Spleen (tissue), 11 donors: Measurements from ENCODE around the gene SLC4A2. TPM values are rescaled to one million over a fixed set of nuclear protein-coding genes. Genes with fewer than 3 reads are reported as not detected.

ENCODE experiments used
- DNase-seq: peaks from one replicate; pipeline ENCODE4 v3.0.0-alpha.2; 2020
- H3K27ac ChIP-seq, 8 donors: fragments of 200-600 bp; sonication (generic) in 7 of 8; 1 replicate in 4 of 8; 2 replicates in 4 of 8; pipeline versions ENCODE4 v1.5.0 to v1.8.0; 2016 to 2021; ENCODE audit warnings: inconsistent platforms in 4 of 8, mild to moderate bottlenecking in 4 of 8, moderate library complexity in 1 of 8
- H3K27me3 ChIP-seq, 7 donors: fragments of 200-600 bp; sonication (generic) in 6 of 7; replicated peaks in 1 of 7; 1 replicate in 4 of 7; 2 replicates in 3 of 7; pipeline versions ENCODE4 v1.5.0 to v1.8.0; 2016 to 2021; ENCODE audit warnings: inconsistent platforms in 3 of 7, mild to moderate bottlenecking in 1 of 7
- H3K36me3 ChIP-seq, 6 donors: fragments of 200-600 bp; sonication (generic) in 5 of 6; 1 replicate in 4 of 6; 2 replicates in 2 of 6; pipeline versions ENCODE4 v1.5.0 to v1.8.0; 2016 to 2021; ENCODE audit warnings: inconsistent platforms in 2 of 6
- H3K4me1 ChIP-seq, 6 donors: fragments of 200-600 bp; sonication (generic) in 5 of 6; 1 replicate in 3 of 6; 2 replicates in 3 of 6; pipeline versions ENCODE4 v1.5.0 to v1.8.0; 2016 to 2021; ENCODE audit warnings: inconsistent platforms in 3 of 6
- H3K4me3 ChIP-seq, 8 donors: fragments of 200-600 bp; sonication (generic) in 7 of 8; 1 replicate in 4 of 8; 2 replicates in 4 of 8; pipeline versions ENCODE4 v1.5.0 to v1.8.0; 2016 to 2021; ENCODE audit warnings: inconsistent platforms in 4 of 8, mild to moderate bottlenecking in 4 of 8, moderate library complexity in 2 of 8
- H3K9me3 ChIP-seq, 8 donors: fragments of 200-600 bp; sonication (generic) in 7 of 8; 1 replicate in 4 of 8; 2 replicates in 4 of 8; pipeline versions ENCODE4 v1.5.0 to v1.8.0; 2016 to 2021; ENCODE audit warnings: inconsistent platforms in 4 of 8
- POLR2A ChIP-seq, 3 donors: fragments of 450-650 bp; IDR thresholded peaks; one replicate each; pipeline ENCODE4 v1.5.1; 2017; ENCODE audit warnings: antibody characterized with exemption in 3 of 3, mild to moderate bottlenecking in 1 of 3
- POLR2AphosphoS5 ChIP-seq, 3 donors: sonication (generic); formaldehyde crosslinking; IDR thresholded peaks; one replicate each; pipeline ENCODE4 v1.5.1; 2017; ENCODE audit warnings: antibody characterized with exemption in 3 of 3
- WGBS, 5 donors: extraction: QIAGEN DNeasy Blood & Tissue Kit in 3 of 5; methylation state at CpG; one replicate each; pipeline versions ENCODE4 v1.1.5 to v1.1.7; 2013 to 2018; 5-methylcytosine and 5-hydroxymethylcytosine counted together
- intact Hi-C: fragments of 100-400 bp; cut with DNase I; formaldehyde crosslinking; loops from one replicate; pipeline ENCODE4 v1.15.0; 2023; ENCODE audit warnings: low total_unique reads
- polyA plus RNA-seq, 3 donors: library from polyadenylated mRNA; stranded (reverse); fragments of 200-250 nt; gene quantifications; one replicate each; pipeline ENCODE4 v1.2.1, GENCODE V29; 2013
- total RNA-seq, 7 donors: library from RNA; depleted of rRNA in 3 of 7; stranded (reverse); fragments of >200 nt in 3 of 7; fragmentation: NEBNext Ultra II Directional in 4 of 7; extraction: Animal tissue kit (Norgen Biotek cat#: 25700) in 4 of 7; gene quantifications; one replicate each; pipeline versions ENCODE4 v1.1.0 to v1.2.1, GENCODE V29; 2016 to 2021
- TF ChIP-seq, protein P1 (sequence below), 11 experiments: fragments of 200-600 bp in 7 of 11; fragments of 450-650 bp in 4 of 11; sonication (generic) in 4 of 11; IDR thresholded peaks in 8 of 11; conservative IDR thresholded peaks in 3 of 11; 1 replicate in 7 of 11; 2 replicates in 4 of 11; pipeline versions ENCODE4 v1.4.0 to v1.8.0; 2016 to 2021; ENCODE audit warnings: antibody characterized with exemption in 11 of 11, inconsistent platforms in 4 of 11, mild to moderate bottlenecking in 1 of 11
- donor health status: healthy with polysubstance abuse.
- donor health status: DM: no; HTN: no; CAD: no; lungs with moderate emphysema.
- donor health status: DM: no; HTN: no; CAD: no.
- donor health status: Bipolar disorder and iron deficiency.
- donor health status: healthy.
- donor health status: DM: no; HTN: no; CAD: no.
- donor health status: DM: yes; HTN: yes; CAD: no.

SLC4A2 gene
- total and polyA plus RNA-seq, 10 donors, result 43.9 to 122 (median 90.9) TPM

DNA sequence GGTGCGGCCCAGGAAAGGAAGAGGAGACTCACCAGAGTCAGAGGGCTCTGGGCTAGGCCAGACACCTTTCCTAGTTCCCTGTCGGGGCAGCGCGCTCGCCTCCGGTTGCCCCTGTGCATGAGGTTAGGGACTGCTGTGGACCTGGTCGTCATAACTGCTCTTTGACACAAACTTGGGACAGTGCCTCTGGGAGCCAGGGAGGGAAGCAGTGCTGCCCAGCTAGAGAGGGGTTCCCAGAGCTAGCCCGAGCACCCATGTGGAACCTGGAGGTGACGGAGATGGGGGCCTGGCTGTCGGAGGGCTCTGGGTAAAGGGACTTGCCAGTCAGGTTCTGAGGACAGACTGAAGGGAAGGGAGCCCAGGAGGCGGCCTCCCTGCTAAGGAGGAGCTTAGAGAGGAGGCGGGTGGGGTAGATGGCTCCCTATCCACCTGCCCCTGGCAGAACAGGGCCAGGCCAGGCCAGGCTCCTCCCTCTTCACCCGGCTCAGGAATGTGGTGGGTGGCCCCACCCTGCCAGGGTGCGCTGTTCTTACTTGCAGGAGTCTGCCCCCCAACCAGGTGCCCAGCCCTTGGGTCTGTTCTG lies 56.5 kb downstream of the SLC4A2 start:
- 82 to 91% (median 89%) methylated on average over 13 to 14 of the region's 14 CpGs for WGBS, 5 donors
- DNase-seq, result no peak
- peaks cover 0 to 44% (median 27%) of the 10 kb centered on the region in 6 donors for H3K36me3 ChIP-seq
- H3K4me3 ChIP-seq, result peak overlapping the region in 3 of 8 donors; percentile 15 to 66 (median 22)
- H3K27me3 ChIP-seq, result peaks cover 0 to 21% (median 0%) of the 10 kb centered on the region in 7 donors
- H3K27ac ChIP-seq, result no peak overlapping the region
- intact Hi-C loops, result no loop called here
- H3K4me1 ChIP-seq, result peaks cover 0 to 42% (median 22%) of the 10 kb centered on the region in 6 donors
- H3K9me3 ChIP-seq, result no peaks in the 10 kb centered on the region
- TF ChIP-seq, protein P1, sequence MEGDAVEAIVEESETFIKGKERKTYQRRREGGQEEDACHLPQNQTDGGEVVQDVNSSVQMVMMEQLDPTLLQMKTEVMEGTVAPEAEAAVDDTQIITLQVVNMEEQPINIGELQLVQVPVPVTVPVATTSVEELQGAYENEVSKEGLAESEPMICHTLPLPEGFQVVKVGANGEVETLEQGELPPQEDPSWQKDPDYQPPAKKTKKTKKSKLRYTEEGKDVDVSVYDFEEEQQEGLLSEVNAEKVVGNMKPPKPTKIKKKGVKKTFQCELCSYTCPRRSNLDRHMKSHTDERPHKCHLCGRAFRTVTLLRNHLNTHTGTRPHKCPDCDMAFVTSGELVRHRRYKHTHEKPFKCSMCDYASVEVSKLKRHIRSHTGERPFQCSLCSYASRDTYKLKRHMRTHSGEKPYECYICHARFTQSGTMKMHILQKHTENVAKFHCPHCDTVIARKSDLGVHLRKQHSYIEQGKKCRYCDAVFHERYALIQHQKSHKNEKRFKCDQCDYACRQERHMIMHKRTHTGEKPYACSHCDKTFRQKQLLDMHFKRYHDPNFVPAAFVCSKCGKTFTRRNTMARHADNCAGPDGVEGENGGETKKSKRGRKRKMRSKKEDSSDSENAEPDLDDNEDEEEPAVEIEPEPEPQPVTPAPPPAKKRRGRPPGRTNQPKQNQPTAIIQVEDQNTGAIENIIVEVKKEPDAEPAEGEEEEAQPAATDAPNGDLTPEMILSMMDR (IDR thresholded peaks at IDR 0.05 in 8 of 11, conservative IDR thresholded peaks at IDR 0.05 in 3 of 11), result no peak
- no peak for TF ChIP-seq POLR2AphosphoS5 (IDR thresholded peaks at IDR 0.05)

DNA sequence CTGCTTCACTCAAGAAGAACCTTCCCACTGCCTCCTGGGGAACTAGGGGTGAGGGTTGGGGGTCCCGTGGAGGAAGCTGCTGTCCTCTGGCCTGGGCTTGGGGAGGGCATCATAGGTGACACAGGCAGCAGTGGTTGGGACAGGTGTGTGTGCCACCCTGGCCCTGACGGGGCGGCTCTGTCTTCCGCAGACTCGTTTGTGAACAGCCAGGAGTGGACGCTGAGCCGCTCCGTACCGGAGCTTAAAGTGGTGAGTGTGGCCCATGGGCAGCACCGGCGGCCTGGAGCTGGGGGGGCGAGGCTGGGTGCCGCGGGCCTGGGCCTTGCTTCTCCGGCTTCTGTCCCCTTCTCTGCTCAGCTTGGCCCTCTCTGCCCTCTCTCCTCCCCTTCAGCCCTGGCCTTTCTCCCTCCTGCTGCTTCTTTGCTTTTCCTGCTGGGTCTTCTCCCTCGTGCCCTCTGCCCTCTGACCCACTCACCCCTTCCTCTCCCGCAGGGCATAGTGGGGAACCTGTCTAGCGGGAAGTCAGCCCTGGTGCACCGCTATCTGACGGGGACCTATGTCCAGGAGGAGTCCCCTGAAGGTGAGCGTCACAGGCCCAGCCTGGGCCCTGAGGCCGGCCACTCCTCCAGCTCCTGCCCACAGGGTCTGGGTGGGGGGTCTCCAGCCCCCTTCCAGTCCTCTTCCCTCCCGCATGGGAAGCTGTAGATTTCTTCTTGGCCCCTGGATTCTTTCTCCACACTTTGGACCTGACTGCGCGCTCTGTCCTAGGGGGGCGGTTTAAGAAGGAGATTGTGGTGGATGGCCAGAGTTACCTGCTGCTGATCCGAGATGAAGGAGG lies 57.4 kb downstream of the SLC4A2 start:
- no peak overlapping the region for H3K27ac ChIP-seq
- TF ChIP-seq, protein P1 (IDR thresholded peaks at IDR 0.05 in 8 of 11, conservative IDR thresholded peaks at IDR 0.05 in 3 of 11), result no peak
- TF ChIP-seq POLR2AphosphoS5 (IDR thresholded peaks at IDR 0.05), result no peak
- WGBS, 5 donors, result 91 to 97% (median 94%) methylated on average over 24 to 27 of the region's 27 CpGs
- peaks cover 0 to 35% (median 17%) of the 10 kb centered on the region in 6 donors for H3K4me1 ChIP-seq
- DNase-seq, result no peak
- H3K4me3 ChIP-seq, result no peak overlapping the region
- H3K36me3 ChIP-seq, result peaks cover 0 to 53% (median 33%) of the 10 kb centered on the region in 6 donors
- intact Hi-C loops, result no loop called here
- peaks cover 0 to 21% (median 0%) of the 10 kb centered on the region in 7 donors for H3K27me3 ChIP-seq
- no peaks in the 10 kb centered on the region for H3K9me3 ChIP-seq

DNA sequence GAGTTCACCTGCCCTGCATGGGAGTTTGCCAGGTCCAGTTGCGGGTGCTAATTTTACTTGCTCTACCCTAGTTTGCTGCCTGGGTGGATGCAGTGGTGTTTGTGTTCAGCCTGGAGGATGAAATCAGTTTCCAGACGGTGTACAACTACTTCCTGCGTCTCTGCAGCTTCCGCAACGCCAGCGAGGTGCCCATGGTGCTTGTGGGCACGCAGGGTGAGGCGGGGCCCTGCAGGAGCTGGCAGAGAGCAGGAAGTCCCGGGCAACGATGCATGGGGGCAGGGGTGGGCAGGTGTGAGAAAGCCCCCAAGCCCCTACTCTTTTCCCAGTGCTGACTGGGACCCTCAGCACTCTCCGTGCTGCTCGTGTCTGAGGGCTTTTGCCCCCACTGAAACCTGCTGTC lies 58.2 kb downstream of the SLC4A2 start:
- peaks cover 0 to 35% (median 17%) of the 10 kb centered on the region in 6 donors for H3K4me1 ChIP-seq
- WGBS, 5 donors, result 63 to 81% (median 78%) methylated on average over 12 of the region's 12 CpGs
- H3K4me3 ChIP-seq, result no peak overlapping the region
- H3K27ac ChIP-seq, result no peak overlapping the region
- H3K9me3 ChIP-seq, result no peaks in the 10 kb centered on the region
- DNase-seq, result no peak
- H3K27me3 ChIP-seq, result peaks cover 0 to 21% (median 0%) of the 10 kb centered on the region in 7 donors
- H3K36me3 ChIP-seq, result peaks cover 0 to 60% (median 34%) of the 10 kb centered on the region in 6 donors
- TF ChIP-seq, protein P1 (IDR thresholded peaks at IDR 0.05 in 8 of 11, conservative IDR thresholded peaks at IDR 0.05 in 3 of 11), result no peak
- TF ChIP-seq POLR2A (IDR thresholded peaks at IDR 0.05) (no peak), POLR2AphosphoS5 (IDR thresholded peaks at IDR 0.05) (no peak)
- intact Hi-C loops, result no loop called here
